HG03175 (cell line): ENCODE data around the gene MIA2.
A peak's percentile ranks its signal among the peaks of the same experiment; 100 is the strongest.

Source experiments
- ATAC-seq: cut with Tn5 transposase; IDR thresholded peaks from one replicate; pipeline ENCODE4 v1.9.1; 2021; ENCODE audit warnings: mild to moderate bottlenecking, moderate library complexity; ENCODE audit not compliant: unreplicated experiment

Gene MIA2

DNA sequence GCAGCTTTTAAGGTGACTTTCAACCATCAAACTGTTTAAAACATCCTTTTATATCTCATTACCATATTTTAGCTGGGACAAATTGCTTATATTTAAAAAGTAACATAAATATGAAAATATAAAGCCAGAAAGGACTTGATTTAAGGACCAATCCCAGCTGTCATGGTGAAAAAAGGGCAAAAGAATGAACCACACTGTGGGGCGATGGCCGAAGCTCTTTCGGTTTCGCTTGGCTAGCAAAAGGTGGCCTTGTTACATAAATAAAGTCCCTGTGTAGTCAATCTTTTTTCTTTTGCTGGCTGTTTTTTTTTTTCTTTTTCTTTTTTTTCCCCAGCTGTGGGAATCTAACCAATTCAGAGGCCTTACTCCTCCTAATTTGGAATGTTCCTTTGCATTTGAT, 147.7 kb downstream of the MIA2 start:
- ATAC-seq = no peak

DNA sequence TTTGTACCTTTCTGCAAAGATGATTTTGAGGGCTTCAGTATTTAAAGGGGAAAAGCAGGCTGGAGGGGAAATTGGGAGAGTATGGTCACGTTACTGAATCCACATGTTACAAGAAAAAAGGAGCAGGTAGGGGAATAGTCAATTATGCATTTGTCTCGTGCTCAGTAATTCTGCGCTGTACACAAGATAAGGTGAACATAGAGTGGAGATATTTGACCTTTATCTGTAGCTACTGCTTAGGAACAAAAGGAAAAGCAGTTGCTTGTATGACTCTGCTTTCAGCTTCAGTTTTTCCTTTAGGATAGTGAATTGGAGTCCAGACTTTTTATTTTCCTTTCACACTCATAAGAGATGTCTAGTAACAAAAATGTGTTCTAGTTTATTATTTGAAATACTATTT, 148.7 kb downstream of the MIA2 start:
- no peak for ATAC-seq

DNA sequence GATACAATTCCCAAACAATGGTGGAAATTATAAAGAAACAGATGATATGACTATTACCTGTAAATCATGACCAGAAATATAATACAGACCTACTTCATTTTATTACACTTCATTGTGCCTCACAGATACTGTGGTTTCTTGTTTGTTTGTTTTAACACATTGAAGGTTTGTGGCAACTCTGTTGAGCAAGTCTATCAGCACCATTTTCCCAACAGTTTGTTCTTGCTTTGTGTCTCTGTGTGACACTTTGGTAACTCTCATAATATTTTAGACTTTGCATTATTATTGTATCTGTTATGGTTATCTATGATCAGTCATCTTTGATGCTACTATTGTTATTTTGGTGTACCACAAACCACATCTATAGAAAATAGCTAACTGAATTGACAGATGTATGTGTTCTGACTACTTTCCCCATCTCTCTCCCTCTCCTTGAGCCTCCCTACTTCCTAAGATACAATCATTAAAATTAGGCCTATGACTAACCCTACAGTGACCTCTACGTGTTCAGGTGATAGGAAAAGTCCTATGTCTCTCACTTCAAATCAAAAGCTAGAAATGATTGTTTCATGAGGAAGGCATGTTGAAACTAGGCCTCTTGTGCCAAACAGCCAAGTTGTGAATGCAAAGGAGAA, 149.4 kb downstream of the MIA2 start:
- ATAC-seq = peak; percentile 69

DNA sequence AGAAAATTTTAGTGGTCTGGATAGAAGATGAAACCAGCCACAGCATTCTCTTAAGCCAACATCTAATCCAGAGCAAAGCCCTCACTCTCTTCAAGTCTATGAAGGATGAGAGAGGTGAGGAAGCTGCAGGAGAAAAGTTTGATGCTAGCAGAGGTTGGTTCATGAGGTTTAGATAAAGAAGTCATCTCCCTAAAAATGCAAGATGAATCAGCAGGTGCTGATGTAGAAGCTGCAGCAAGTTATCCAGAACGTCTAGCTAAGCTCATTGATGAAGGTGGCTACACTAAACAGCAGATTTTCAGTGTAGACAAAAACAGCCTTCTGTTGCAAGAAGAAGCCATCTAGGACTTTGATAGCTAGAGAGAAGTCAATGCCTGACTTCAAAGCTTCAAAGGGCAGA, 150.0 kb downstream of the MIA2 start:
- ATAC-seq = no peak

DNA sequence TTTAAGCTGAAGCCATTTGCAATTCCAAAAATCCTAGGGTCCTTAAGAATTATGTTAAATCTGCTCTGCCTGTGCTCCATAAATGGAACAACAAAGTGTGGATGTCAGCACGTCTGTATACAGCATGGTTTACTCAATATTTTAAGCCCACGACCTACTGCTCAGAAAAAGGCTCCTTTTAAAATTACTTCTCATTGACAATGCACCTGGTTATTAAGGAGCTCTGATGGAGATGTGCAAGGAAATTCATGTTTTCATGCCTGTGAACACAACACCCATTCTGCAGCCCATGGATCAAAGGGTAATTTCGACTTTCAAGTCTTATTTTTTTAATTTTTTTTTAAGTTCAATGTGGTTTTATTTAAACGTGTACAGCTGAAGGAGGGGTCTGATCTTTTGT, 150.5 kb downstream of the MIA2 start:
- no peak for ATAC-seq

DNA sequence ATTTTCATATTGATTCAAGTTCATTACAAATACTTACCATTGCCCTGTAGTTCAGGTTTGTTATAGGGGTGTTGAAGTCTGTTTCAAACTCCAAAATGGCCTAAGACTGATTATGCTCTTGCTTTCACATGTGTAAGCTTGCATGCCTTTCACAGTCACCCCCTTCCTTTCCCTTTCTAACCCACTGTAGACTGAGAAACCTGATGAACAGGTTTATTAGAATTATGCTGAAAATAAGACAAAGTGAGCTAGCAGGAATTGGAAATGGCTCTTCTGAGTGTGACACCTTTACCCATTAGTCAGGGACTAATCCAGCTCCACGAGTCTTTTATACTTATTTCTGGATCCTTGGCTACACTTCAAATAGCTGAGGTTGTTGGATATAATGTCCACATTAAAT, 159.6 kb downstream of the MIA2 start:
- no peak for ATAC-seq

DNA sequence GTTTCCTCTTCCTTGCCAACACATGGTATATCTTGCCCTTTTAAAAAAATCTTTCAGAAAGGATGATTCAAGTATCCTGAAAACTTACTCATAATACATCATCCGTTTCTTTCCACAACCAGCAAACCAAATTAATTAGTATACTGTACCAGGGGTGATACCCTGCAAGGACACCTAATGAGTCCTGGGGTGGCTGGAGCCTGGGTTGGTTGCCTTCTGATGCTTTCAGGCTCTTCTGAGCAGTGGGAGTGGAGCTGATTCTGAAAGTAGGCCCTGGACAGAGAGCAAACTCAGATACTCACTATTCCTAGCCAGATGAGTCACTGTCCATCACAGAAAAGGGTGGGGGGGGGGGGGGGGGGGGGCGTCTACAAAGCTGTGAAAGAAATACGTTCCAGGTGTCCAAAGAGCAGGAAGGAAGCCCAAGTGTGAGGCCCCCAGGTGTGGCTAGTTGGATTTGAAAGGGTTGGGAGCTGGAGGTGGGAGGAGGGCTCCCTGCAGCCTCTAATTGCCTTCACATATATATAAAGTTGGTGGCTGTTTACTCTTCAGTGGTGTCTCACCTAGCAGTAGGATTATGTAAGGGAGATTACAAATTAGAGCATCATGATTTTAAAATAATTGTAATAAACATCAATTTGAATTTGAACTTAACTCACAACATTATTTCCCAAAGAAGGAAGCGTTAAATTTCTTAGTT, 162.0 kb downstream of the MIA2 start:
- no peak for ATAC-seq

DNA sequence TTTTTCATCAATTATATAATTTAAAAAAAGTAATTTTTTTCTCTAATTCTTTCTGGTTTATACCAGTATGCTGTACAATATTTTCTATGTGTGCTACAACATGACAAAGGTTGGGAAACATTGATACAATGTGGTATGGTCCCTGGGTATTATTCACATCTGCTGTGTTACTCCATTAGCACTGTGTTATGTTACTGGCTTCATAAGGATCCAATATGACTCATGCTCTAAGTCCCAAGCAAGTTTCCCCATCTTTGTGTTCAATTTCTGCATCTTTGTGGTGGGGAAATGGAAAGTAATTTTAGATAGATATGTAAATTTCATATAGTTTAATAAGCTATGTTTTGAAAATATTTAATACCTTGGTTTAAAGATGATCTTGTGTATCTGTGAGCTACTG, 162.7 kb downstream of the MIA2 start:
- ATAC-seq = no peak

DNA sequence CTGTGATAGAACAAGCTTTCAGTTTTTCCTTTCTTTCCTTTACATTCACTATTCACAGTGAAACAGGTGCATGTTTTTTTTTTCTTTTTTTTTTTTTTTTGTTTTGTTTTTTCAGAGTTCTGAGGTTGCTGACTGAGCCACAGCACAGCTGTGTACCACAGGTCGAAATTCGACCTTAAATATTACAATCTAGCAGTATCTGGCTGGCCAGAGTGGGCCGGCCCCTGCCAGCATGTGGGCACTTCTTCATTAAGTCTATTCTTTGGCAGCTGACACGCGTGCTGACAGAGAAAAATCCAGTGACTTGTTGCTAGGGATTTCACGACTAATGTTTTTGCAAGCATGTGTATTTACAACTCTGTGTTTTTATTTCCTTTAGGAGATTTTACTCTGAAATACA, 164.7 kb downstream of the MIA2 start:
- ATAC-seq = no peak

DNA sequence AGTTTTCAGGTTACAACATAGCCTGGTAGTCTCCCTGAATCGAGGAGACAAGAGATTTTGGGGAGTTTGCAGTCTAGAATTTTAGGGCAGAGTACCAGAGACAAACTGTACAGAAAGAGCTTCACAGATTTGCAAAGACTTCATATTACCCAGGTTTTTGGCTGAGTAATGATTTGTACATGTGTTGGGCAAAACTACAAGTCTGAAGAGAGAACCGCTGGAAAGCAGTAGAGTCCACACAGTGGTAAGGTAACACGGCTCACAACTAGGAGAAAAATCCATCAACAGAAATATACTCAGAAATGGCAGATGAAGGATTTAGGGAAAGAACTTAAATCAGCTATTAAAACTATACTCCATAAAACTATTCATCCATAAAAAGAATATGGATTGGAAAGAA, 172.8 kb downstream of the MIA2 start:
- no peak for ATAC-seq

DNA sequence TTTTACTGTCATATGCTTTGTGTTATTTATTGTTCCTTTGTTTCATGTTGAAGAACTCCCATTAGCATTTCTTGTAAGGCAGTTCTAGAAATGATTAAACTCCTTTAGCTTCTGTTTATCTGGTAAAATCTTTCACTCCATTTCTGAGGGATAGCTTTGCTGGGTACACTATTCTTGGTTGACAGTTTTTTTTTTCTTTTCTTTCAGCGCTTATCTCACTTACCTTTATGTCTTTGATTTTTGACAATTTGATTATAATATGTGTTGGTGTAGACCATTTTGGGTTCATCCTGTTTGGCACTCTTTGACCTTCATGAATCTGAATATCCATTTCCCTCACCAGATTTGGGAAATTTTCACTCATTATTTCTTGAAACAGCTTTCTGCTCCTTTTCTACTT, 182.4 kb downstream of the MIA2 start:
- no peak for ATAC-seq

DNA sequence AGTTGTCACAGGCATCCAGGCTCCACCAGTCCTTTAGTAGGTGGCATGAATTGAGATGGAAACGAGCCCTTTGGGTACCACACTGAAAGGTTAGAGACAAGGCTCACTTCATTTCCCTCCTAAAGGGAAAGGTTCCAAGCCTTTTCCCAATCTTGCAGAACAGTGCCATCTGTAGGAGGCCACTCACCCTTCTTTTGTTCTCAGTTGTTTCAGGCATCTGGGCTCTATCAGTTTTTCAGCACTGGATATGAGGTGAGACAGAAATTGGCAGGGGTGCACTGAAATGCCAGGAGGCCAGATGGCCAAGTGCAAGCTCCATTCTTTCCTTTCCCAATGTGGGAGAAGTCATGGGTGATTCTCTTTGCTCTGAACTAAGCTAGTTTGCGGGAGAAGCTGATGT, 183.3 kb downstream of the MIA2 start:
- ATAC-seq = no peak

DNA sequence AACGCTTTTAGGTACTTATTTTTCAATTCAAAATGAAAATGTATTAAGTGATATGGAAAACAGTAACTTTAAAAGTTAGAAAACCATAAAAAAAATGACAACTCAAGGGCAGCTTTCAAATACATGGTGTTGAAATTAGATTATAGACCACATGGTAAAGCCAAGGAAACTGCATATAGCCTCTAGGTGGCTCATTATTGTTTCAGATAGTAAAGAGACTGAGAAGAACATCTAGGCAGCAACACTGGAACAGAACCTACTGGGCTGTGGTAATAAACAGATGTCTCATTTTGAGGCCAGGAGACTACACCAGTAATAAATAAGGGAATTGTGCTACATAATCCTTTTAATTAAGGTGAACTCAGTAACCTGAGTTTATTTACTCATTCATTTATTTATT, 185.6 kb downstream of the MIA2 start:
- no peak for ATAC-seq

DNA sequence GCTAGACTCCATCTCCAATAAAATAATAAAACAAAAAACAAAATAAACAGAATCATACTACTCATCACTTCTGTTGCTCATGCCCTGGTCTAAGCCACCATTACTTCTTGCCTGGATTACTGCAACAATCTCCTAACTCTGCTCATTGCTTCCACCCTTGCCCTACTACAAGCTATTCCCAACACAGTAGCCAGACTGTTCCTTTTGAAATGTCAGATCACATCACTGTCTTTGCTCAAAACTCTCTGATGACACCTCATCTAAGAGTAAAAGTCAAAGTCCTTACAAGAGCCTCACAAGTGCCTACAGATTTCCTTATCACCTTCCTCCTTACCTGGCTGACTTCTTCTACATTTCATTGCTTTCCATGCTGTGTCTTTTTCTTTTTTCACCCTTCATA, 188.5 kb downstream of the MIA2 start:
- no peak for ATAC-seq

DNA sequence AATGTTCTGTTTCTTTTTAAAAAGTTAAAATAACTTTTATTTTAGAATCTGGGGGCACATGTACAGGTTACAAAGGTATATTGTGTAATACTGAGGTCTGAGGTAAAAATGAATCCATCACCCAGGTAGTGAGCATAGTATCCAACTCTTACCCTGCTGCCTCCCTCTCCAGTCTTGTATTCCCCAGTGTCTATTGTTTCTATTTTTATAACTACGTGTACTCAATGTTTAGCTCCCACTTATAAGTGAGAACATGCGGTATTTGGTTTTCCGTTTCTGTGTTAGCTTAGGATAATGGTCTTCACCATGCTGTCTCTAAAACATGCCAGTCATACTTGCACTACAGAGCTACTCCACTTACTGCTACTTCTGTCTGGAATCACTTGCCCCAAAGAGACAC, 190.1 kb downstream of the MIA2 start:
- ATAC-seq = no peak

DNA sequence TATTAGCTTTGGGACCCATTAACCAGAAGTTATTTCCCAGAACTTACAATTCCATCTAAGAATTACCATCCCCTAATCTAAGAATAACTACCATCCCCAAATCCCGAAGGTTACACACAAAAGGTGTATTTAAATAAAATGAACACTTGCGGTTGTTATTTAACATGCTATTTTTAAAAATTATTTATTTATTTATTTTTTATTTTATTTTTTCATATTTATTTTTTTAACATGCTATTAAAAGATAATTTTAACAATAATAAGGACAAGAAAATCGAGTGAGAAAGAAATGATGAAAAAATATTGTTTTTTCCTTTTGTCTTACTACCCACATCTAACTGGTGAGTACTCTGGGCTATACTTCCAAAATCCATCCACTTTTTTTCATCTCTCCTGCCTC, 192.2 kb downstream of the MIA2 start:
- ATAC-seq = no peak

DNA sequence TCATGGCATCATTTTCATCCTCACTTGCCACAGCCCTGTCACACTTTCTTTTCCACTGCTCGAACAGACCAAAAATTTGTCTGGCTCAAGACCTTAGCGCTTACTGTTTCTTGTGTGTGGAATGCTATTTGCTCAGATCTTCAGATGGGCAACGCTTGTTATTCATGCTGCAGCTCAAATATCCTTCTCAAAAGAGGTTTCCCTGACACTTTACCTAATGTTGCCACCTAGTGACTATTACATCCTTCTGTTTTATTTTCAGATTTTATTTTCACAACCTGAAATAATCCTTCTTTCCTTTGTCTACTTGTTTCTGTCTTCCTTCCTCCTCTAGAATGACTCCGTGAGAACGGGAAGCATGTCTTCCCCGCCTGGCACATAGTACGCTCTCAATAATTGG, 192.9 kb downstream of the MIA2 start:
- no peak for ATAC-seq

DNA sequence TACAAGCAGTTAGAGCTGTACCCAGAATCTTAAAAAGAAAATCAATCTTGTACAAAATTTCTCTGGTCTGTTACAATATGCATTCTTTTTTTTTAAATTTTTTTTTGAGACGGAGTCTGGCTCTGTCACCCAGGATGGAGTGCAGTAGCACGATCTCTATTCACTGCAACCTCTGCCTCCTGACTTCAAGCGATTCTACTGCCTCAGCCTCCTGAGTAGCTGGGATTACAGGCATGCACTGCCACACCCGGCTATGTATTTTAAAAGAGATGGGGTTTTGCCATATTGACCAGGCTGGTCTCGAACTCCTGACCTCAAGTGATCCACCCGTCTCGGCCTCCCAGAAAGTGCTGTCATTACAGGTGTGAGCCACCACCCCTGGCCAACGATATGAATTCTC, 194.4 kb downstream of the MIA2 start:
- ATAC-seq = no peak

DNA sequence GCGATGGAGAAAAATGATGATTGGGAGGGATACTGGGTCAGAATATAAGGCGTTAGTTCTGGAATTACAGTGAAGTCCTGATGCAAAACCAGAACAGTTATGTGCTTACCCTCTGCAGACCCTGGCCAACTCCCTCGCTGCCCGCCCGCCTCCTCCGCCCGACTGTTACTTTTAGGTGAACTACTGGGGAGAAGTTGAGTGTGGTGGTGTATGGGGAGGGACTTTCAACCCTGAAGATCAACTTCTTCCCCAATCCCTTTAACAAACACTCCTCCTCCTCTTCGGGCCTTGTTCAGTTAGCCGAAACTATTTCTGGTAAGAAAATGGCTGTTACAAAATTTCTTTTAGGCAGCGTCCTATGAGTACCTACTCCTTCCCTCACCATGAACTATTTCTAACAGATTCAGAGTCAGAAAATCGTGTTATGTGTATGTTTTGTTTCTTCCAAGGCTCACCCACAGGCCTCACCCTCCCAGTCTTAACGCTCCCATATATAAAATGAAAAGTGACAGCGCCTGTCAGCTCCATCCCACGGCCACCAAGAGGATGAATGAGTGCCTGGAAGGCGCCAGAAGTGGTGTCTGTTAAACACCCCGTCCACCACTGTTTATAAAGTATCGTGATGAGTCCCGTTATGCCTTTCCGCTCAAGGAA, 197.2 kb downstream of the MIA2 start:
- peak; percentile 1 for ATAC-seq

DNA sequence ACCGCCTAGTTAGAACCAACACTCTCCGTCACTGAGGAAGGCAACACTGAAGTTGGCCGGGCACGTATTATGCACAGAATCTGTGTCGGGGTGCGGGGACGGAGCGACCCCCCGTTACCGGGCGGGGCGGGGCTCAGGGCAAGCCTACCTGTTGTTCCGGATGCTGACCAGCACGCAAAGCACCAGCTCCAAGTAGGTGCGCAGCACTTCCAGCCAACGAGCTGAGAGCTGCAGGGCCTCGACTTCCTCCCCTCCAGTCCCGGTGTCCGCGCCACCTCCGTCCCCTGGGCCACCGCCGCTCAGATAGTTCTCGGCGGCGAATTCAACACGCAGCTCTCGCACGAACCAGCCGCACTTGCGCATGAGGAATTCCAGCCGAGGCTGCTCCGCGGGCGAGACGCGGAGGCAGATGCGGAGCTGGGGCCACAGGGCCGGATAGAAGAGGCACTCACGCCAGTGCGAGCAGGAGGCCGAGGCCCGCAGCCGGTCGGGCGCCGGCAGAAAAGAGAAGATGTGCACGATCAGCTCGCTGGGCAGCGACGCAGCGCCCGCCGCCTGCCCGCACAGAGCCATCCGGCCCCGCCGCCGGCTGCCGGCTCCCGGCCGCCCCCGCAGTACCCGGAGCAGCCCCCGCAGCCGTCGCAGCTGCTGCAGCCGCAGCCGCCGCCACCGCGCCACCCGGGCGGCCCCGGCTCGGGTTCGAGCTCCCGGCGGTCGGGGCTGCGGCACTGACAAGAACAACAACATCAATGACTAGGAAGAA, 197.9 kb downstream of the MIA2 start:
- ATAC-seq = peak; percentile 22

DNA sequence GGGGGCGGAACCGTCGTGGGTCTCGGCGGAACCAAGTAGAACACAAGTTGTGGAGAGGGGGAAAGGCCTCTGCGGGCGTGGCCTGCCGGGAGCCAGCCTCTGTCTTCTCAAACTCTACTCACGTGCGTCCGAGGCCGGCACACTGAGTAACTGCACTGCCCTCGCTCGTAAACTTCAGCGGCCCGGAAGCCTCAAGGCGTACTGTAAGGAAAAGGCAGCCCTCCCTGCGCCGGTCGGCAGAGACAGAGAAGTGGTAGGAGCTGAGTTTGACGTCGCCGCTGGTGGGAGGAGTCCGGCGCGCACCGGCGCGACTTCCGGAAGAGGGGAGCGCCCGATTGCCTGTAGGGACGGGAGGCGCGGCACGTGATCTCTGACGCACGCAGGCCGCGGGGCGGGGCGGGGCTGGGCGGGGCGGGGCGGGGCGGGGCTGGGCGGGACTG, 198.5 kb downstream of the MIA2 start, which contains the start of gene FBXO33:
Gene FBXO33, minus strand, starts transcription at position 255 of the 440 bp plus-strand sequence. CDS start 271 bp downstream, outside the sequence.
- ATAC-seq = peak; percentile 84
